HEK293 (cell line): Measurements from ENCODE around the gene MSL2.

Experiments
- CTCF ChIP-seq: fragments of 450-650 bp; formaldehyde crosslinking; IDR thresholded peaks from 2 replicates; pipeline ENCODE4 v1.5.1; 2016; ENCODE audit warnings: missing biosample characterization, missing genetic modification characterization
- KLF10 ChIP-seq: fragments of 450-650 bp; IDR thresholded peaks from 2 replicates; pipeline ENCODE4 v1.5.1; 2018; ENCODE audit warnings: missing biosample characterization, mild to moderate bottlenecking, missing genetic modification characterization
- REST ChIP-seq: fragments of 450-650 bp; formaldehyde crosslinking; IDR thresholded peaks from 2 replicates; pipeline ENCODE4 v1.5.1; 2016; ENCODE audit warnings: missing biosample characterization, missing genetic modification characterization
- ZBTB8A ChIP-seq: fragments of 450-650 bp; formaldehyde crosslinking; IDR thresholded peaks from 2 replicates; pipeline ENCODE4 v1.5.1; 2016; ENCODE audit warnings: missing biosample characterization, missing genetic modification characterization
- ZNF112 ChIP-seq: fragments of 450-650 bp; formaldehyde crosslinking; IDR thresholded peaks from 2 replicates; pipeline ENCODE4 v1.5.0; 2017; ENCODE audit warnings: missing biosample characterization, missing genetic modification characterization
- ZNF335 ChIP-seq: fragments of 450-650 bp; formaldehyde crosslinking; conservative IDR thresholded peaks from 2 replicates; pipeline ENCODE4 v1.5.1; 2016; ENCODE audit warnings: missing biosample characterization, missing genetic modification characterization
- ZNF654 ChIP-seq: fragments of 450-650 bp; formaldehyde crosslinking; IDR thresholded peaks from 2 replicates; pipeline ENCODE4 v1.5.1; 2016; ENCODE audit warnings: low read depth, missing biosample characterization, missing genetic modification characterization

GRCh38 chr3:136146981-136147729, 49.0 kb downstream of the MSL2 start:
- no peak for TF ChIP-seq REST (tag by site-specific recombination)
- TF ChIP-seq CTCF, result no peak
- TF ChIP-seq ZBTB8A, result no peak
- TF ChIP-seq ZNF654 (tag by site-specific recombination), result no peak
- no peak for TF ChIP-seq ZNF112 (tag by site-specific recombination)
- TF ChIP-seq KLF10 (tag by site-specific recombination), result no peak
- TF ChIP-seq ZNF335, result no peak
